OCI-LY3 (cell line): ENCODE results near the gene ABCC9.

Experiments
- EZH2phosphoT487 ChIP-seq: fragments of 200-600 bp; shearing (Covaris generic); IDR thresholded peaks from 2 replicates; pipeline ENCODE4 v1.6.1; 2018; ENCODE audit warnings: antibody characterized with exemption, mixed run types, low read depth
- TF ChIP-seq, protein P1 (sequence below): fragments of 200-600, 300-600 bp; sonication (generic); IDR thresholded peaks from 2 replicates; pipeline ENCODE4 v1.5.1; 2014; ENCODE audit warnings: antibody characterized with exemption, low read length, low read depth

DNA sequence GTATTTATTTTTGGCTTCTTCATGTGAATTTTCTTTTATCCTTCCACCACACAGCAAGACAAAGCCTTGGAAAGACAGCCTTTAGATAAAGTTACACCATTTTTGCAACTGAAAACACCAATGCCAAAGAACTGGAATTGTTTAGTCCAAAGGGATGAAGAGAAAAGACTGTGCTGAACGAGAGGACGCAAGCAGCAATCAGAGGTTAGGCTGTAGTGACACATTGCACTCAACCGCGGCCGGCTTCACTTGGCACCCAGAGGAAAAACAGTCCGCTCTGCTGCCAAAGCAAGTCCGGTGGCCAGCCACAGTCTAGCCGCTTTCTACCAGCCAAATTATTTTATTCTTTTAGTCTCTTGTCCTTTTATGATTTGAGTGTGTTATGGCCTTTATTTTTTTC is 117.6 kb downstream of the ABCC9 start:
- TF ChIP-seq, protein P1, sequence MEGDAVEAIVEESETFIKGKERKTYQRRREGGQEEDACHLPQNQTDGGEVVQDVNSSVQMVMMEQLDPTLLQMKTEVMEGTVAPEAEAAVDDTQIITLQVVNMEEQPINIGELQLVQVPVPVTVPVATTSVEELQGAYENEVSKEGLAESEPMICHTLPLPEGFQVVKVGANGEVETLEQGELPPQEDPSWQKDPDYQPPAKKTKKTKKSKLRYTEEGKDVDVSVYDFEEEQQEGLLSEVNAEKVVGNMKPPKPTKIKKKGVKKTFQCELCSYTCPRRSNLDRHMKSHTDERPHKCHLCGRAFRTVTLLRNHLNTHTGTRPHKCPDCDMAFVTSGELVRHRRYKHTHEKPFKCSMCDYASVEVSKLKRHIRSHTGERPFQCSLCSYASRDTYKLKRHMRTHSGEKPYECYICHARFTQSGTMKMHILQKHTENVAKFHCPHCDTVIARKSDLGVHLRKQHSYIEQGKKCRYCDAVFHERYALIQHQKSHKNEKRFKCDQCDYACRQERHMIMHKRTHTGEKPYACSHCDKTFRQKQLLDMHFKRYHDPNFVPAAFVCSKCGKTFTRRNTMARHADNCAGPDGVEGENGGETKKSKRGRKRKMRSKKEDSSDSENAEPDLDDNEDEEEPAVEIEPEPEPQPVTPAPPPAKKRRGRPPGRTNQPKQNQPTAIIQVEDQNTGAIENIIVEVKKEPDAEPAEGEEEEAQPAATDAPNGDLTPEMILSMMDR: no peak
- TF ChIP-seq EZH2phosphoT487: no peak
